Adipocyte (in vitro differentiated cells): Measurements from ENCODE around the gene LENEP.
A peak's percentile ranks its signal among the peaks of the same experiment; 100 is the strongest.
"Not testable (repeated sequence)": the region's sequence is repeated elsewhere in the genome, so short reads cannot be mapped to it uniquely, and the experiment has no call there.

ENCODE experiments used
- DNase-seq: peaks from one replicate; pipeline ENCODE4 v3.0.0-alpha.2; 2015; ENCODE audit warnings: low read depth
- H3K27me3 ChIP-seq: replicated peaks from 2 replicates; pipeline ENCODE4 v1.7.0; 2013; ENCODE audit warnings: mild to moderate bottlenecking, low read length, moderate library complexity; ENCODE audit not compliant: control insufficient read depth, insufficient read depth
- H3K36me3 ChIP-seq: 2 replicates; pipeline ENCODE4 v1.7.0; 2013; ENCODE audit warnings: low read length, mild to moderate bottlenecking, moderate library complexity; ENCODE audit not compliant: control insufficient read depth, insufficient read depth, severe bottlenecking
- H3K4me1 ChIP-seq: 2 replicates; pipeline ENCODE4 v1.7.0; 2013; ENCODE audit warnings: mild to moderate bottlenecking, low read length, moderate library complexity; ENCODE audit not compliant: control insufficient read depth, insufficient read depth
- H3K4me3 ChIP-seq: 2 replicates; pipeline ENCODE4 v1.7.0; 2013; ENCODE audit warnings: mild to moderate bottlenecking, low read length, moderate library complexity
- H3K9ac ChIP-seq: 2 replicates; pipeline ENCODE4 v1.7.0; 2013; ENCODE audit warnings: mild to moderate bottlenecking, low read length, moderate library complexity
- H3K9me3 ChIP-seq: 2 replicates; pipeline ENCODE4 v1.7.0; 2013; ENCODE audit warnings: mild to moderate bottlenecking, low read length, moderate library complexity; ENCODE audit not compliant: control insufficient read depth

Gene LENEP

DNA sequence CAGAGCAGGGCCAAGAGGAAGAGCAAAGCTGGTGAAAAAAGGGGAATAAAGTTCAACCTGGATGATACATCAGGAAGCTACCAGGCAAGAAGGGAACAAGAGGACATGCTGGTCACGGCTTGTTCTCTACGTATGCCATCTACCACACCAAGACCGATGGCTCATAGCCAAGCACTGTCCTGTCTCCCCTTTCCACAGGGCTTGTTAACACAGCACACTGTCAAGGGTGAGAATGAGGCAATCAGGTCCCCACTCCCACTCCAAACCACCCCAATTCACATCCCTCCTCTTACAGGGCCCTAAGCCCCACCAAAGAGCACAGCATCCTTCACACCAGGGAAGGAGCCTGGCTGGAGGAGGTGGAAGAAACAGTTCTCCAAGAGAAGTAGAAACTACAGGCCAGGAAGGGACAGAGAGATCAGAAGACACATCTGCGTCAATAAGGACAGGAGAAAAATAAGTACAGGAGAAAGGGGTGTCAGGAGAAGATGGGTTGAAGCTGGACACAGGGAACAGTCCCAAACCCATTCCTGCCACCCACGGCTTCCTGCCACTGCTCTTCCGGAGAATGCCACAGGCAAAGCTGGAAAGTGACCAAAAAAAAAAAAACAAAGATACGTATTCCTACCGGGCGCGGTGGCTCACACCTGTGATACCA lies 21.9 kb upstream of the LENEP start:
- Histone ChIP-seq H3K36me3 (peaks cover 20% of the 10 kb centered on the region), H3K4me1 (peaks cover 63% of the 10 kb centered on the region), H3K9ac (peak overlapping the region; percentile 97), H3K9me3 (no peaks in the 10 kb centered on the region), H3K4me3 (peak overlapping the region; percentile 92), H3K27me3 (no peaks in the 10 kb centered on the region)
- DNase-seq = peak; percentile 57

DNA sequence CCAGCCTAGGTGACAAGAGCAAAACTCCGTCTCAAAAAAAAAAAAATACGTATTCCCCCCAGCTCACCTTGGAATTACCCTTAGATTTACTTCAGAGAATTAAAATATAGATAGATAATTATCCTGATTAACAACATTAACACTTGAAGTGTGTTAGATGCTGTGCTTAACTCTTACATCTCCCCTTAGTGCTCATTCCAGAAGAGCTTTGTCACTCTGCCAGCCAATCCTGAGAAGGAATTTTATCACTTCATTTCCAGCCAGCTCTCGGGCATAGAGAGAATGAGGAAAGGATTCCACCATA lies 21.2 kb upstream of the LENEP start:
- Histone ChIP-seq H3K9me3 (no peaks in the 10 kb centered on the region), H3K4me1 (peaks cover 62% of the 10 kb centered on the region), H3K36me3 (peaks cover 13% of the 10 kb centered on the region), H3K9ac (peak overlapping the region; percentile 97), H3K4me3 (peak overlapping the region; percentile 90), H3K27me3 (no peaks in the 10 kb centered on the region)
- DNase-seq = no peak

DNA sequence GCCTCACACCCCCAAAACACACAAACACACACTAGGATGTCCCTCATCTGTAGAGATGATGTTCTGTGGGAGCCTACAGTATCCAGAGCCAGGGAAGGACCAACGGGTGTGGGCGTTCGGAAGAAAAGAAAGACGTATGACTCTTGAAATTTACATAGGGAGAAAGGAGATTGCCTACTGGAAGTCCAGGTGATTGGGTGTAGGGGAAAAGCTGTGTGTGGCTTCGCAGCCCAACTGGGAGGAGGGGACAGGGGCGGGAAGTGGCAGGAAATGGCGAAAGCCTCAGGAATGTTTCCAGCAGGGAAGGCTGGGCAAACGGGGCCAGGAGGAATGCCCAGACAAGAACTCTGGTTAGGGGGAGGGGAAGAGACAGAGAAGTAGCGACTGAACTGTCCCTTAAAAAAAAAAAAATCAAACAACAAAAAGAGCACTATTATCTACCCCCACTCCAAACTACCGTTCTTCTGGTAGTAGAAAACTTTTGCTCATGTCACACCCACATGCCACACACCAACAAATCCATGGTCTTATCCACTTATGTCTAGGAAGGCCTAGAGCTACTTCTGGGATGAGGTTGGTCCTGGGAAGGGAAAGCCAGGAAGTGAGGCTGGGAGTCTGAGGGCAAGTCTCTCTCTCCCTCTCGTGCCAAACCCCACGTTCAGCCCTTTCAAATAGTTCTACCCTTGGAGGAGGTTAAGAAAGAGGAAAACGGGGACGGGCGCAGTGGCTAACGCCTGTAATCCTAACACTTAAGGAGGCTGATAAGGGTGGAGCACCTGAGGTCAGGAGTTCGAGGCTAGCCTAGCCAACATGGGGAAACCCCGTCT lies 20.7 kb upstream of the LENEP start:
- peak overlapping the region; percentile 97 for H3K9ac ChIP-seq
- H3K4me3 ChIP-seq = peak overlapping the region; percentile 90
- H3K4me1 ChIP-seq = peaks cover 57% of the 10 kb centered on the region
- no peaks in the 10 kb centered on the region for H3K27me3 ChIP-seq
- DNase-seq = peak; percentile 92
- no peaks in the 10 kb centered on the region for H3K9me3 ChIP-seq
- peaks cover 7% of the 10 kb centered on the region for H3K36me3 ChIP-seq

DNA sequence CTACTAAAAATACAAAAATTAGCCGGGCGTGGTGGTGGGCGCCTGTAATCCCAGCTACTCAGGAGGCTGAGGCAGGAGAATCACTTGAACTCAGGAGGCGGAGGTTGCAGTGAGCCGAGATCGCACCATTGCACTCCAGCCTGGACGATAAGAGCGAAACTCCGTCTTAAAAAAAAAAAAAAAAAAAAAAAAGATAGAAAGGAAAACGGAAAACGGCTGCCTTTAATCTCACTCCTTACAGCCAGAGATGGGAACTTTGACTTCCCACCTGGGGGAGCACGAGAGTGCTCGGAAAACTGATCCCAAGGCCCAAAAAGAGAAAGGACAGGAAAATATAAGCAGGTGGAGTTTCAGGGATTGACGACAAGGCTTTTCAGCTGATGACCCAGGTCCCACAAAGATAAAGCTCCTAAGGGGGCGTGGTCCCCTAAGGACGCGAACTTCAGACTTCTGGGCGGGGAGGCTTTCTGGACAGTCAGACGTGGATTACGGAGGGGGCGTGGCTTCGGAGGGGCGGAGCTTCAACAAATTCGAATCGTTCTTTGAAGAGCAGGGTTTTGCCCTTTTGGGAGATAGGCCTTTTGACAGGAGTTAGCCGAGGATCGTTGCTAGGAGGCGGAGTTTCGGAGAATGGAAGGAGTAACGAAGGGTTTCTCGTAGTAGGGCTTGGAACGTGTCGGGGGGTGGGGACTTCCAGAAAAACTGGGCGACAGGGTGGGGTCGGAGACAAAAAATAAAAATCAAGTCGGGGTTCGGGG lies 19.9 kb upstream of the LENEP start:
- Histone ChIP-seq H3K9me3 (no peaks in the 10 kb centered on the region), H3K4me3 (peak overlapping the region; percentile 90), H3K36me3 (peaks cover 5% of the 10 kb centered on the region), H3K9ac (peak overlapping the region; percentile 97), H3K27me3 (no peaks in the 10 kb centered on the region), H3K4me1 (peaks cover 49% of the 10 kb centered on the region)
- DNase-seq = peak; percentile 98

DNA sequence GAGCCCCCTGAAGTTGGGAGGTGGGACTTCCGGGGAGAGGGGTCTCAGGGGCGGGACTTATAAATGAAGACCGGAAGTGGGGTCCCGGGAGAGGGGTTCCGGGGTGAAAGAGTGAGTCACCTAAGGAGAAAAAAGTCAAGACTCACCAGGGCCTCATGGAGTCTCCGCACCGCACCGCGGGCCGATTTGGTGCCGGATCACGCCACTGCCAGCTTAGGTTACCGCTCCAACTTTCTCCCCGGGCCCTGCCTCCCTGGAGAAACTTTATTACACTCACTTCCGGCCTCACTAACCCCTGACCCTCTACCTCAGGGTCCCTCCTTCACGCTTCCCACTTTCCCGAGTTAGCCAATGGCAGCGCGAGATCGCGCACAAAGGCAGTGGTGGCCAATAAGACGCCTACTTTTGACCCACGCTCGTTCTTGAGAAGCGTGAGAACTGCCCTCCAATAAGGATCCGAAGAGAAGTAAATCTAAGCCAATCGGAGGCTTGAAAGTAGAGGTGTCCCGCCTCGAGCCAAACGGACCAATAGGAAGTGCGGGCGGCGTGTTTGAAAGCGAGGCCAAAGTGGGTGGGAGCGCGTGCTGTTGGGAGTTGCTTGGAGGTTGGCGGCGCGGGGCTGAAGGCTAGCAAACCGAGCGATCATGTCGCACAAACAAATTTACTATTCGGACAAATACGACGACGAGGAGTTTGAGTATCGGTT lies 19.1 kb upstream of the LENEP start, which contains the start of gene CKS1B:
Gene CKS1B, plus strand, starts transcription at position 580 of the 706 bp plus-strand sequence. Its CDS starts 65 bp downstream, at position 645.
- H3K9me3 ChIP-seq = no peaks in the 10 kb centered on the region
- DNase-seq = peak; percentile 100
- peaks cover 41% of the 10 kb centered on the region for H3K4me1 ChIP-seq
- no peaks in the 10 kb centered on the region for H3K27me3 ChIP-seq
- H3K36me3 ChIP-seq = peaks cover 8% of the 10 kb centered on the region
- H3K4me3 ChIP-seq = peak within 1 kb of the TSS; percentile 90
- H3K9ac ChIP-seq = peak within 1 kb of the TSS; percentile 97

DNA sequence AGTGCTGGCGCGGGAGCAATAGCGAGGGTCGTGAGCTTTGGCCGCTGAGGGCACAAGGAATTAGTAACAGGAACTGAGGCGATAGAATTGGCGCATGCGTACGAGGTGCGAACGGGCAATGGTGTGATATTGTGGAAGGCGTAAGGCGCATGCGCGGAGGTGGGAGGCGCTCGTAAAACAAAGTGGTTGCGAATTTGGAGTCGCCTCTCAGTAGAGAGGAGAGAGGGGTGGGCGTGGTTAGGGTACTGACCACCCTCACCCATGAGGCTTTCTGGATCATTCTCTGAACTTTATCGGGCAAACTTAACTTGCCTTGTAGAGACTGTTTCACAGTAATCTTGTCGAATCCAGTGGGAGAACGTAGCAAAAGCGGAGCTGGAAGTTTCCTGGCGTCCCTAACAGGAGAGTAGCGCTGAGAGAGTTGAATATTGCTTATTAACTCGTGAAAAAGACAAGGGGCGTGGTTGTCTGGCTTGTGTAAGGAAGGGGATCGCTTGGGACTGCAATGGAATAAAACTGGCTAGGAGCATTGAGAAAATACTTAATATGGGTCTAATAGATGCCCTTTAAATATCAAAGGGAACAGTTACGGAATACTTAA lies 18.5 kb upstream of the LENEP start:
- H3K9me3 ChIP-seq = no peaks in the 10 kb centered on the region
- DNase-seq = peak; percentile 99
- H3K9ac ChIP-seq = peak overlapping the region; percentile 97
- no peaks in the 10 kb centered on the region for H3K27me3 ChIP-seq
- peak overlapping the region; percentile 90 for H3K4me3 ChIP-seq
- H3K4me1 ChIP-seq = peaks cover 38% of the 10 kb centered on the region
- H3K36me3 ChIP-seq = peaks cover 11% of the 10 kb centered on the region

DNA sequence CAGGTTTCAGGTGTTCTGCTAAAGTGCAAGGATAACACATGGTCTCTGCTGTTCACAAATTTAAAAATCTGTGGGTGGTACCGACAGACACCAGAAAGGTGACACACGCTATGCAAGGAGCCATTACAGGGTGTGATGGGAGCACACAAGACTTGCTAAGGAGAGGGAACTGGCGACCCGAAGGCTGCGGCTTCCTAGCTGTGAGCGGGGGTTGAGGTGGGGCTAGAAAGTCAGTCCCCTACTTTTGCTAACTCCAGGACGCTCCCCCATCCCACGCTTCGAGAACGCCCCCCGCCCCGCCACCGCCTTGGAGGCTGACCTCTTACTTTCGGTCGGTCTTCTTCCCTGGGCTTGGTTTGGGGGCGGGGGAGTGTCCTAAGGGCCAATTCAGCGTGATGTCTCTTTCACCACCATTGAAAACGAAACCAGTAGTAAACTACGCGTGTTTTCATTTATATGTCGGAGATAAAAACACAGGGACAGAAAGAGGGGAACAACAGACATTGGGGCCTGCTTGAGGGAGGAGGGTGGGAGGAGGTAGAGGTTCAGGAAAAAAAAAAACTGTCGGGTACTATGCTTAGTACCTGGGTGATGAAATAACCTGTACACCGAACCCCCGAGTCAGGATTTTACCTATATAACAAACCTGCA lies 17.9 kb upstream of the LENEP start:
- peaks cover 11% of the 10 kb centered on the region for H3K36me3 ChIP-seq
- peaks cover 38% of the 10 kb centered on the region for H3K4me1 ChIP-seq
- peak overlapping the region; percentile 97 for H3K9ac ChIP-seq
- H3K9me3 ChIP-seq = no peaks in the 10 kb centered on the region
- H3K27me3 ChIP-seq = no peaks in the 10 kb centered on the region
- peak; percentile 80 for DNase-seq
- H3K4me3 ChIP-seq = peak overlapping the region; percentile 90

DNA sequence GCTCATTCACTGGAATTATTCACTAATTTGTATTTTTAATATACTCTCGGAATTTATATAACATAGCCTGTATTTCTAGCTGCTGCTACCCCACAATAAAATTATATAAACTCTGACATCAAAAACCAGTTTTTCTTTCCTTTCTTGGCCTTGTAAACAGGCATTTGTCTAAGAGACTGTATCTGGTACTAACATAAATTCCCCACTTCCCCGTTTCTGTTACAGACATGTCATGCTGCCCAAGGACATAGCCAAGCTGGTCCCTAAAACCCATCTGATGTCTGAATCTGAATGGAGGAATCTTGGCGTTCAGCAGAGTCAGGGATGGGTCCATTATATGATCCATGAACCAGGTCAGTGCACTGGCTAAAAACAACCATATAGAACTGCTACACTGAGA lies 15.6 kb upstream of the LENEP start:
- DNase-seq = not testable (repeated sequence)
- H3K36me3 ChIP-seq = peaks cover 11% of the 10 kb centered on the region

DNA sequence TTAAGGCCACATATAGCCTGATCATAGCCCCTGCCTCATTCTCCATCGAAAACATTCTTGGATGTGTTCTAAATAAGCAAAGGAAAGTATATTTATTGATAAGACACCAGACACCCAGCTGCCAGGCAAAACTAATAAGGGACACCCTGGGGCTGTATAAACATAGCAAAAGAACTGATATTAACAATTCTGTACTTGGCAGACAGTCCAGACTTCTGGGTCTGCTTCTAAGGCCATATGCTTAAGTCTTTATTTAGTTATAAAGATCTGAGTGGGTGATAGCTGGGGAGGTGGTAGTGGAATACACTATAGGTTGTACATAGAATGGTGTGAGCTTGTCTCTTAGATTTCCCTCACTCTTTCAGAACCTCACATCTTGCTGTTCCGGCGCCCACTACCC lies 15.0 kb upstream of the LENEP start:
- no peak for DNase-seq
- no peaks in the 10 kb centered on the region for H3K27me3 ChIP-seq
- peaks cover 16% of the 10 kb centered on the region for H3K4me1 ChIP-seq
- no peak overlapping the region for H3K9ac ChIP-seq
- no peaks in the 10 kb centered on the region for H3K9me3 ChIP-seq
- H3K4me3 ChIP-seq = no peak overlapping the region
- H3K36me3 ChIP-seq = peaks cover 11% of the 10 kb centered on the region

More for the DNA sequence above, 15.6 kb upstream of the LENEP start:
- not testable (repeated sequence) for H3K9me3 ChIP-seq, H3K27me3 ChIP-seq, H3K4me3 ChIP-seq, H3K9ac ChIP-seq
- H3K4me1 ChIP-seq = peaks cover 22% of the 10 kb centered on the region

DNA sequence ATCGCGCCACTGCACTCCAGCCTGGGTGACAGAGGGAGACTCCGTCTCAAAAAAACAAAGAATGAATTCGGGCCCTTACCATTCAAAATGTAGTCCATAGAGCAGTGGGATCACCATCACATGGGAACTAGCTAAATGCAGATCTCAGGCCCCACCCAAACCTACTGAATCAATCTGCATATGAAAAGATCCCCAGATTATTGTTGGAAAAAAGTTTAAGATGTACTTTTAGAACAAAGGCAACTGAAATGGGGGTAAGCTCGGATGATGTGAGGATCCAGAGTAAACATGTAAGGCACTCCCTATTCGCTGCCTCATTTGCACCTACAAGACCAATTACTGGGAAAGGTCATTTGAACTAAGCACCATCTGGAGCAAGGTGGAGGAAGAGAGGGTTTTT lies 11.0 kb upstream of the LENEP start:
- Histone ChIP-seq H3K36me3 (peaks cover 11% of the 10 kb centered on the region), H3K4me3 (peak overlapping the region; percentile 96), H3K9me3 (no peaks in the 10 kb centered on the region), H3K9ac (peak overlapping the region; percentile 92), H3K4me1 (peaks cover 23% of the 10 kb centered on the region), H3K27me3 (no peaks in the 10 kb centered on the region)
- no peak for DNase-seq
